ENCODE results near the gene ITPR1. TPM values are rescaled to one million over a fixed set of nuclear protein-coding genes. Genes with fewer than 3 reads are reported as not detected.

Gene ITPR1
- total RNA-seq, 1 donor from 2014 or later, result 53.1 TPM

DNA sequence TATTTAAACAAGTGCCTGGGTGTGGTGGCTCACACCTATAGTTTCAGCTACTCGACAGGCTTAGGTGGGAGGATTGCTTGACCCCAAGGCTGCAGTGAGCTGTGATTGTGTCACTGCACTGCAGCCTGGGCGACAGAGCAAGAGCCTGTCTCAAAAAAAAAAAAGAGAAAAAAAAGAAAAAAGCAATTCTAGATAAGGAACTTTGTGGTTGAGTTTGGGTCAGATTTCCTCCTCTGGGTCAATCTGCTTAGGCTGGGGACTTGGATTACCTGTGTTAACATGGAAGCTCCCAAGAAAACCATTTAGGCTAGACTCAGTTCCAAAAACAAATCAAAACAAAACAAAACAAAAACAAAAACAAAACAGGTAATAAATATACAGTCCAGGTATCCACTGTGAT lies 50.0 kb downstream of the ITPR1 start:
- H3K36me3 Mint-ChIP-seq (ENCODE audit: low read depth, unreplicated experiment), result peaks cover 4% of the 10 kb centered on the region
- DNase-seq (ENCODE audit: low spot score), result no peak
- H3K27ac Mint-ChIP-seq (ENCODE audit: unreplicated experiment), result no peak overlapping the region
- no peak for TF ChIP-seq CTCF (IDR thresholded peaks at IDR 0.05; ENCODE audit: unreplicated experiment)
- H3K4me3 Mint-ChIP-seq (ENCODE audit: unreplicated experiment), result no peak overlapping the region
- H3K9me3 Mint-ChIP-seq (ENCODE audit: unreplicated experiment), result no peaks in the 10 kb centered on the region
- peaks cover 9% of the 10 kb centered on the region for H3K4me1 Mint-ChIP-seq (ENCODE audit: unreplicated experiment)
- H3K27me3 Mint-ChIP-seq (ENCODE audit: unreplicated experiment), result no peaks in the 10 kb centered on the region

GRCh38 chr3:4546346-4547178 lies 53.4 kb downstream of the ITPR1 start:
- Mint-ChIP-seq H3K9me3 (ENCODE audit: unreplicated experiment) (no peaks in the 10 kb centered on the region), H3K4me3 (ENCODE audit: unreplicated experiment) (no peak overlapping the region), H3K36me3 (ENCODE audit: low read depth, unreplicated experiment) (no peaks in the 10 kb centered on the region), H3K27ac (ENCODE audit: unreplicated experiment) (no peak overlapping the region), H3K4me1 (ENCODE audit: unreplicated experiment) (peaks cover 36% of the 10 kb centered on the region), H3K27me3 (ENCODE audit: unreplicated experiment) (no peaks in the 10 kb centered on the region)
- TF ChIP-seq CTCF (IDR thresholded peaks at IDR 0.05; ENCODE audit: unreplicated experiment), result no peak
- DNase-seq (ENCODE audit: low spot score), result no peak

GRCh38 chr3:4547799-4548198 lies 54.7 kb downstream of the ITPR1 start:
- no peaks in the 10 kb centered on the region for H3K36me3 Mint-ChIP-seq (ENCODE audit: low read depth, unreplicated experiment)
- no peaks in the 10 kb centered on the region for H3K9me3 Mint-ChIP-seq (ENCODE audit: unreplicated experiment)
- H3K27ac Mint-ChIP-seq (ENCODE audit: unreplicated experiment), result no peak overlapping the region
- DNase-seq (ENCODE audit: low spot score), result no peak
- no peak overlapping the region for H3K4me3 Mint-ChIP-seq (ENCODE audit: unreplicated experiment)
- peaks cover 36% of the 10 kb centered on the region for H3K4me1 Mint-ChIP-seq (ENCODE audit: unreplicated experiment)
- TF ChIP-seq CTCF (IDR thresholded peaks at IDR 0.05; ENCODE audit: unreplicated experiment), result no peak
- H3K27me3 Mint-ChIP-seq (ENCODE audit: unreplicated experiment), result no peaks in the 10 kb centered on the region

DNA sequence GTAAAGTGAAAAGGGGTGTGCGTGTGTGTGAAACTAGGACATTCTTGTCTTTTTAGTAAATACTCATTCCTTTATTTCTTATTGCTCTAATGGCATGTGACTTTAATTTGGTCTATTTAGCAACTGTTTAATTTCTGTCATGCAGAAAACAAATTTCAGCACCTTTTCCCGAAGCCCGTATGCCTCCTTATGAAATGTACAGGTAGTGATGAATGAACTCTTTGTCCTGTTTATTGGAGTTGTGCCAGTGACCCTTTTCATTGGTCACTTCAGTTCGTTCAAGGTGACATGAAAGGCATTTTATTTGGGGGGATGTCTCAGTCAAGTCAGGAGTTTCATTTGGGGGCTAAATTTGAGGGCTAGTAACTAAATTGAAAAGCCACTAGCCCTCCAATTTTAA lies 55.2 kb downstream of the ITPR1 start:
- Mint-ChIP-seq H3K27ac (ENCODE audit: unreplicated experiment) (peak overlapping the region; percentile 89), H3K27me3 (ENCODE audit: unreplicated experiment) (peaks cover 1% of the 10 kb centered on the region), H3K4me1 (ENCODE audit: unreplicated experiment) (peaks cover 36% of the 10 kb centered on the region), H3K36me3 (ENCODE audit: low read depth, unreplicated experiment) (no peaks in the 10 kb centered on the region), H3K9me3 (ENCODE audit: unreplicated experiment) (no peaks in the 10 kb centered on the region), H3K4me3 (ENCODE audit: unreplicated experiment) (no peak overlapping the region)
- DNase-seq (ENCODE audit: low spot score), result no peak
- TF ChIP-seq CTCF (IDR thresholded peaks at IDR 0.05; ENCODE audit: unreplicated experiment), result no peak

GRCh38 chr3:4548780-4549179 lies 55.6 kb downstream of the ITPR1 start:
- peaks cover 36% of the 10 kb centered on the region for H3K4me1 Mint-ChIP-seq (ENCODE audit: unreplicated experiment)
- no peak overlapping the region for H3K4me3 Mint-ChIP-seq (ENCODE audit: unreplicated experiment)
- no peaks in the 10 kb centered on the region for H3K9me3 Mint-ChIP-seq (ENCODE audit: unreplicated experiment)
- peaks cover 1% of the 10 kb centered on the region for H3K27me3 Mint-ChIP-seq (ENCODE audit: unreplicated experiment)
- no peak for DNase-seq (ENCODE audit: low spot score)
- no peaks in the 10 kb centered on the region for H3K36me3 Mint-ChIP-seq (ENCODE audit: low read depth, unreplicated experiment)
- no peak for TF ChIP-seq CTCF (IDR thresholded peaks at IDR 0.05; ENCODE audit: unreplicated experiment)
- peak overlapping the region; percentile 72 for H3K27ac Mint-ChIP-seq (ENCODE audit: unreplicated experiment)
